Keratinocyte (primary cell): ENCODE measurements around the gene VSIG10L2.

ENCODE experiments used
- CTCF ChIP-seq, 3 experiments: IDR thresholded peaks in 1 of 3; conservative IDR thresholded peaks in 1 of 3; optimal IDR thresholded peaks in 1 of 3; 2 replicates in 2 of 3; 3 replicates in 1 of 3; pipeline versions ENCODE3 to v1.5.1; 2011; ENCODE audit warnings: low read length in 3 of 3, mild to moderate bottlenecking in 3 of 3, moderate library complexity in 2 of 3, control low read depth in 1 of 3, inconsistent platforms in 1 of 3; ENCODE audit not compliant: insufficient read depth in 2 of 3; ENCODE audit errors: extremely low read depth in 1 of 3
- EZH2 ChIP-seq: IDR thresholded peaks from one replicate; pipeline ENCODE4 v1.6.1; 2012; ENCODE audit warnings: inconsistent platforms, mild to moderate bottlenecking, low read length, moderate library complexity

- TF ChIP-seq CTCF (optimal IDR thresholded peaks at IDR 0.05 in 1 of 3, IDR thresholded peaks at IDR 0.05 in 1 of 3, conservative IDR thresholded peaks at IDR 0.05 in 1 of 3; ENCODE audit: extremely low read depth in 1 of 3, insufficient read depth in 2 of 3, low read length in 3 of 3), result no peak
- TF ChIP-seq EZH2, result no peak
Observed at GRCh38 chr11:125940145-125940544, 5.7 kb upstream of the VSIG10L2 start.
